ENCODE measurements around the gene AIG1. TPM values are rescaled to one million over a fixed set of nuclear protein-coding genes. Genes with fewer than 3 reads are reported as not detected.
"Not testable (repeated sequence)": the region's sequence is repeated elsewhere in the genome, so short reads cannot be mapped to it uniquely, and the experiment has no call there.

AIG1 gene
- total RNA-seq, 1 donor from 2014 or later, result 42.6 TPM

GRCh38 chr6:143087335-143087734, 26.6 kb downstream of the AIG1 start:
- DNase-seq (ENCODE audit: low spot score); intact Hi-C loops (cut with DNase I): not testable (repeated sequence)

GRCh38 chr6:143087856-143088255, 27.2 kb downstream of the AIG1 start:
- DNase-seq (ENCODE audit: low spot score), result no peak
- intact Hi-C loops (cut with DNase I), result no loop called here

- intact Hi-C loops (cut with DNase I), result no loop called here
- DNase-seq (ENCODE audit: low spot score), result no peak
Measured at GRCh38 chr6:143090314-143091044, 29.8 kb downstream of the AIG1 start.

- no peak for DNase-seq (ENCODE audit: low spot score)
- intact Hi-C loops (cut with DNase I), result no loop called here
Measured at GRCh38 chr6:143092768-143093167, 32.1 kb downstream of the AIG1 start.

GRCh38 chr6:143093290-143093689, 32.6 kb downstream of the AIG1 start:
- DNase-seq (ENCODE audit: low spot score), result no peak
- intact Hi-C loops (cut with DNase I), result no loop called here

GRCh38 chr6:143096403-143096802, 35.7 kb downstream of the AIG1 start:
- no peak for DNase-seq (ENCODE audit: low spot score)
- intact Hi-C loops (cut with DNase I), result no loop called here

- intact Hi-C loops (cut with DNase I), result no loop called here
- DNase-seq (ENCODE audit: low spot score), result no peak
Measured at GRCh38 chr6:143097224-143097795, 36.6 kb downstream of the AIG1 start.

GRCh38 chr6:143098054-143098671, 37.5 kb downstream of the AIG1 start:
- intact Hi-C loops (cut with DNase I), result no loop called here

GRCh38 chr6:143099647-143100046, 39.0 kb downstream of the AIG1 start:
- DNase-seq (ENCODE audit: low spot score), result no peak
- intact Hi-C loops (cut with DNase I), result no loop called here

More at GRCh38 chr6:143098054-143098671, 37.5 kb downstream of the AIG1 start:
- no peak for DNase-seq (ENCODE audit: low spot score)

GRCh38 chr6:143100429-143100828, 39.7 kb downstream of the AIG1 start:
- DNase-seq (ENCODE audit: low spot score), result no peak
- intact Hi-C loops (cut with DNase I), result no loop called here

GRCh38 chr6:143103916-143104315, 43.2 kb downstream of the AIG1 start:
- intact Hi-C loops (cut with DNase I), result no loop called here
- no peak for DNase-seq (ENCODE audit: low spot score)

- intact Hi-C loops (cut with DNase I), result no loop called here
- DNase-seq (ENCODE audit: low spot score), result no peak
Measured at GRCh38 chr6:143107440-143107839, 46.8 kb downstream of the AIG1 start.

- no peak for DNase-seq (ENCODE audit: low spot score)
- intact Hi-C loops (cut with DNase I), result no loop called here
Measured at GRCh38 chr6:143107911-143108761, 47.4 kb downstream of the AIG1 start.

- no peak for DNase-seq (ENCODE audit: low spot score)
- intact Hi-C loops (cut with DNase I), result no loop called here
Measured at GRCh38 chr6:143109196-143109595, 48.5 kb downstream of the AIG1 start.

GRCh38 chr6:143110572-143110971, 49.9 kb downstream of the AIG1 start:
- intact Hi-C loops (cut with DNase I), result no loop called here
- no peak for DNase-seq (ENCODE audit: low spot score)

- no peak for DNase-seq (ENCODE audit: low spot score)
- intact Hi-C loops (cut with DNase I), result no loop called here
Measured at GRCh38 chr6:143110996-143111395, 50.3 kb downstream of the AIG1 start.

GRCh38 chr6:143111443-143111842, 50.8 kb downstream of the AIG1 start:
- intact Hi-C loops (cut with DNase I), result no loop called here
- no peak for DNase-seq (ENCODE audit: low spot score)

GRCh38 chr6:143112084-143112768, 51.5 kb downstream of the AIG1 start:
- intact Hi-C loops (cut with DNase I), result no loop called here
- DNase-seq (ENCODE audit: low spot score), result no peak

- intact Hi-C loops (cut with DNase I), result no loop called here
Measured at GRCh38 chr6:143112837-143113236, 52.1 kb downstream of the AIG1 start.

GRCh38 chr6:143115728-143116127, 55.0 kb downstream of the AIG1 start:
- no peak for DNase-seq (ENCODE audit: low spot score)
- intact Hi-C loops (cut with DNase I), result no loop called here

More at GRCh38 chr6:143112837-143113236, 52.1 kb downstream of the AIG1 start:
- DNase-seq (ENCODE audit: low spot score), result no peak
